HepG2 (cell line): Measurements from ENCODE around the gene HIPK4. TPM values are rescaled to one million over a fixed set of nuclear protein-coding genes. Genes with fewer than 3 reads are reported as not detected.

Experiments
- ARNT ChIP-seq: fragments of 450-650 bp; IDR thresholded peaks from 2 replicates; pipeline ENCODE4 v1.6.1; 2017
- CEBPZ ChIP-seq: IDR thresholded peaks from 2 replicates; pipeline ENCODE4 v1.6.1; 2012; ENCODE audit warnings: low read length, improper control_type of control experiment
- CREB1 ChIP-seq, 2 experiments: fragments of 450-650 bp in 1 of 2; IDR thresholded peaks; 2 replicates each; pipeline ENCODE4 v1.6.1; 2016 to 2017; ENCODE audit warnings: control low read depth in 1 of 2, mild to moderate bottlenecking in 1 of 2, missing compliant biosample characterization in 1 of 2, missing genetic modification characterization in 1 of 2
- FOXC1 ChIP-seq: sonication (generic); formaldehyde crosslinking; IDR thresholded peaks from 2 replicates; pipeline ENCODE4 v1.8.0; 2022; ENCODE audit warnings: mild to moderate bottlenecking, missing genetic modification reagents, borderline replicate concordance
- NCOR1 ChIP-seq: fragments of 200-600 bp; sonication (generic); IDR thresholded peaks from 2 replicates; pipeline ENCODE4 v1.7.0; 2017; ENCODE audit warnings: antibody characterized with exemption, low read length, borderline replicate concordance
- SETDB1 ChIP-seq: sonication (generic); formaldehyde crosslinking; IDR thresholded peaks from 2 replicates; pipeline ENCODE4 v1.5.1; 2020; ENCODE audit warnings: missing genetic modification reagents, mild to moderate bottlenecking, borderline replicate concordance
- ZC3H13 ChIP-seq: sonication (generic); formaldehyde crosslinking; IDR thresholded peaks from 2 replicates; pipeline ENCODE4 v1.8.1; 2023; ENCODE audit warnings: mild to moderate bottlenecking, missing genetic modification reagents, moderate library complexity
- ZNF121 ChIP-seq: sonication (generic); formaldehyde crosslinking; IDR thresholded peaks from 2 replicates; pipeline ENCODE4 v1.5.0; 2020; ENCODE audit warnings: mild to moderate bottlenecking, missing genetic modification reagents
- ZNF609 ChIP-seq: sonication (generic); formaldehyde crosslinking; IDR thresholded peaks from 2 replicates; pipeline ENCODE4 v1.4.0; 2020; ENCODE audit warnings: mild to moderate bottlenecking, missing genetic modification reagents, borderline replicate concordance
- polyA plus RNA-seq, 8 experiments: library from polyadenylated mRNA; depleted of rRNA in 3 of 8; stranded (reverse) in 7 of 8; unstranded in 1 of 8; fragments of >200 nt; fragmentation: Illumina TruSeq in 4 of 8; extraction: Trizol in 4 of 8; gene quantifications; 2 replicates each; pipeline versions ENCODE4 v1.2.1 to v1.2.3, GENCODE V29; 2011 to 2016; ENCODE audit warnings: low read depth in 4 of 8, missing spikeins in 1 of 8, mixed read lengths in 1 of 8; ENCODE audit not compliant: insufficient read depth in 1 of 8
- total RNA-seq, 5 experiments: library from RNA; depleted of rRNA; stranded (reverse); fragments of >200 nt; fragmentation: Illumina TruSeq; extraction: Trizol; gene quantifications; 2 replicates each; pipeline ENCODE4 v1.2.3, GENCODE V29; 2016; ENCODE audit warnings: low read depth in 1 of 5
- TF ChIP-seq, protein P1 (sequence below): sonication (generic); formaldehyde crosslinking; IDR thresholded peaks from 2 replicates; pipeline ENCODE4 v1.5.1; 2020; ENCODE audit warnings: mild to moderate bottlenecking, missing genetic modification reagents, moderate library complexity
- TF ChIP-seq, protein P2 (sequence below): sonication (generic); formaldehyde crosslinking; IDR thresholded peaks from 2 replicates; pipeline ENCODE4 v1.9.0; 2021; ENCODE audit warnings: missing genetic modification reagents, borderline replicate concordance

HIPK4 gene
- total and polyA plus RNA-seq, 2 of the 13 experiments (the other 11 are each of a cell fraction or from before 2014, with no cell fraction given), result 0.03 TPM; not detected in 1

DNA sequence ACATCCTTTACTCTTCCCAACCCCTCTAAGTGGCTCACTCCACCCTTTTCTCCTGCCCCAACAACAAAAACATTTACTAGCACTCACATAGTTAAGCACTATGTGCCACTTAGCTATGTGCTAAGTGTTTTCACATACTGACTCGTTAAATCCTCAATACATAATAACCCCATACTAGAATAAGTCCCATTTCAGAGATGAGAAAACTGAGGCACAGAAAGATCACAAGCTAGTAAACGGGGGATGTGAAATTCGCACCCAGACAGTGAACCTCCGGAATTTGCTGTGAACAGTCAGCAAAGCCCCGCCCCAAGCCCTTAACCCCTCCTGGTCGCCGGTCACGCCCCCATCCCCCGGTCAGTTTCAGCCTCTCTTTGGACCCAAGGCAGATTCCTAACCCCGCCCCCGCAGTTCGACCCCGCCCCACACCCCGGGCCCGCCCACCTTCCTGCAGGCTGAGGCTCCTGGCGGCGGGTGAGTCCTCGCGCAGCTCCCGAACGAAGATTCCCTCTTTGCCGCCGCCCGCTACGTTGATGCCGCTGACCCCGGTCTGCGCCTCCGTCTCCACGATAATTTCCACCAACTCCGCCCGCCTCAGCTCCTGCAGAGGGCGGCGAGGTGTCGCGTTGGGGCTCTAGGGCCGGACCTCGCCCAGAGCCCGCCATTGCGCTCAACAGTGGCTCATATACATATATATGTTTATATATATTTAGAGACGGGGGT is 13.4 kb upstream of the HIPK4 start (continued):
- TF ChIP-seq, protein P1, sequence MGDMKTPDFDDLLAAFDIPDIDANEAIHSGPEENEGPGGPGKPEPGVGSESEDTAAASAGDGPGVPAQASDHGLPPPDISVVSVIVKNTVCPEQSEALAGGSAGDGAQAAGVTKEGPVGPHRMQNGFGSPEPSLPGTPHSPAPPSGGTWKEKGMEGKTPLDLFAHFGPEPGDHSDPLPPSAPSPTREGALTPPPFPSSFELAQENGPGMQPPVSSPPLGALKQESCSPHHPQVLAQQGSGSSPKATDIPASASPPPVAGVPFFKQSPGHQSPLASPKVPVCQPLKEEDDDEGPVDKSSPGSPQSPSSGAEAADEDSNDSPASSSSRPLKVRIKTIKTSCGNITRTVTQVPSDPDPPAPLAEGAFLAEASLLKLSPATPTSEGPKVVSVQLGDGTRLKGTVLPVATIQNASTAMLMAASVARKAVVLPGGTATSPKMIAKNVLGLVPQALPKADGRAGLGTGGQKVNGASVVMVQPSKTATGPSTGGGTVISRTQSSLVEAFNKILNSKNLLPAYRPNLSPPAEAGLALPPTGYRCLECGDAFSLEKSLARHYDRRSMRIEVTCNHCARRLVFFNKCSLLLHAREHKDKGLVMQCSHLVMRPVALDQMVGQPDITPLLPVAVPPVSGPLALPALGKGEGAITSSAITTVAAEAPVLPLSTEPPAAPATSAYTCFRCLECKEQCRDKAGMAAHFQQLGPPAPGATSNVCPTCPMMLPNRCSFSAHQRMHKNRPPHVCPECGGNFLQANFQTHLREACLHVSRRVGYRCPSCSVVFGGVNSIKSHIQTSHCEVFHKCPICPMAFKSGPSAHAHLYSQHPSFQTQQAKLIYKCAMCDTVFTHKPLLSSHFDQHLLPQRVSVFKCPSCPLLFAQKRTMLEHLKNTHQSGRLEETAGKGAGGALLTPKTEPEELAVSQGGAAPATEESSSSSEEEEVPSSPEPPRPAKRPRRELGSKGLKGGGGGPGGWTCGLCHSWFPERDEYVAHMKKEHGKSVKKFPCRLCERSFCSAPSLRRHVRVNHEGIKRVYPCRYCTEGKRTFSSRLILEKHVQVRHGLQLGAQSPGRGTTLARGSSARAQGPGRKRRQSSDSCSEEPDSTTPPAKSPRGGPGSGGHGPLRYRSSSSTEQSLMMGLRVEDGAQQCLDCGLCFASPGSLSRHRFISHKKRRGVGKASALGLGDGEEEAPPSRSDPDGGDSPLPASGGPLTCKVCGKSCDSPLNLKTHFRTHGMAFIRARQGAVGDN (CRISPR knock-in tag), result peak; percentile 71; the same call in 1 of the 2 replicates
- TF ChIP-seq NCOR1, result peak; percentile 51; the same call in 1 of the 2 replicates
- no peak for TF ChIP-seq SETDB1
- TF ChIP-seq, protein P2, sequence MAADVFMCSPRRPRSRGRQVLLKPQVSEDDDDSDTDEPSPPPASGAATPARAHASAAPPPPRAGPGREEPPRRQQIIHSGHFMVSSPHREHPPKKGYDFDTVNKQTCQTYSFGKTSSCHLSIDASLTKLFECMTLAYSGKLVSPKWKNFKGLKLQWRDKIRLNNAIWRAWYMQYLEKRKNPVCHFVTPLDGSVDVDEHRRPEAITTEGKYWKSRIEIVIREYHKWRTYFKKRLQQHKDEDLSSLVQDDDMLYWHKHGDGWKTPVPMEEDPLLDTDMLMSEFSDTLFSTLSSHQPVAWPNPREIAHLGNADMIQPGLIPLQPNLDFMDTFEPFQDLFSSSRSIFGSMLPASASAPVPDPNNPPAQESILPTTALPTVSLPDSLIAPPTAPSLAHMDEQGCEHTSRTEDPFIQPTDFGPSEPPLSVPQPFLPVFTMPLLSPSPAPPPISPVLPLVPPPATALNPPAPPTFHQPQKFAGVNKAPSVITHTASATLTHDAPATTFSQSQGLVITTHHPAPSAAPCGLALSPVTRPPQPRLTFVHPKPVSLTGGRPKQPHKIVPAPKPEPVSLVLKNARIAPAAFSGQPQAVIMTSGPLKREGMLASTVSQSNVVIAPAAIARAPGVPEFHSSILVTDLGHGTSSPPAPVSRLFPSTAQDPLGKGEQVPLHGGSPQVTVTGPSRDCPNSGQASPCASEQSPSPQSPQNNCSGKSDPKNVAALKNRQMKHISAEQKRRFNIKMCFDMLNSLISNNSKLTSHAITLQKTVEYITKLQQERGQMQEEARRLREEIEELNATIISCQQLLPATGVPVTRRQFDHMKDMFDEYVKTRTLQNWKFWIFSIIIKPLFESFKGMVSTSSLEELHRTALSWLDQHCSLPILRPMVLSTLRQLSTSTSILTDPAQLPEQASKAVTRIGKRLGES (CRISPR knock-in tag), result no peak
- TF ChIP-seq ZC3H13 (CRISPR knock-in tag), result no peak
- no peak for TF ChIP-seq ZNF121 (CRISPR knock-in tag)
- TF ChIP-seq ZNF609 (CRISPR knock-in tag), result no peak
- TF ChIP-seq ARNT, result no peak
- TF ChIP-seq CEBPZ, result no peak
- TF ChIP-seq FOXC1 (CRISPR knock-in tag), result no peak
- TF ChIP-seq CREB1 (IDR thresholded peaks at IDR 0.05), result no peak
- TF ChIP-seq CREB1 (CRISPR knock-in tag; IDR thresholded peaks at IDR 0.05), result no peak
